HUDEP-2 (cell line): ENCODE data around the gene UIMC1.
A peak's percentile ranks its signal among the peaks of the same experiment; 100 is the strongest.
"Not testable (repeated sequence)": the region's sequence is repeated elsewhere in the genome, so short reads cannot be mapped to it uniquely, and the experiment has no call there.

ENCODE experiments used
- DNase-seq, 76 experiments: peaks; one replicate each; lab custom pipeline; 2025; ENCODE audit not compliant: unreplicated experiment in 76 of 76; lab: John Stamatoyannopoulos, UW

Gene UIMC1

GRCh38 chr5:176873541-176874172, 132.9 kb downstream of the UIMC1 start:
- no peak for DNase-seq

- not testable (repeated sequence) for DNase-seq
Measured at GRCh38 chr5:176873011-176873410, 133.6 kb downstream of the UIMC1 start.

- not testable (repeated sequence) for DNase-seq
Measured at GRCh38 chr5:176872586-176872985, 134.0 kb downstream of the UIMC1 start.

GRCh38 chr5:176870644-176871043, 135.9 kb downstream of the UIMC1 start:
- not testable (repeated sequence) for DNase-seq

GRCh38 chr5:176870110-176870591, 136.4 kb downstream of the UIMC1 start:
- DNase-seq = peak in 44 of 76 experiments; percentile 1 to 62 (median 24)

GRCh38 chr5:176869501-176870109, 137.0 kb downstream of the UIMC1 start:
- no peak for DNase-seq

- no peak for DNase-seq
Measured at GRCh38 chr5:176868731-176869130, 137.8 kb downstream of the UIMC1 start.

GRCh38 chr5:176868126-176868525, 138.5 kb downstream of the UIMC1 start:
- DNase-seq = no peak

- DNase-seq = no peak
Measured at GRCh38 chr5:176866707-176867310, 139.8 kb downstream of the UIMC1 start.

- no peak for DNase-seq
Measured at GRCh38 chr5:176865964-176866363, 140.6 kb downstream of the UIMC1 start.

GRCh38 chr5:176864755-176865154, 141.8 kb downstream of the UIMC1 start:
- DNase-seq = no peak

GRCh38 chr5:176863765-176864098, 142.8 kb downstream of the UIMC1 start:
- no peak for DNase-seq

GRCh38 chr5:176863041-176863764, 143.4 kb downstream of the UIMC1 start:
- no peak for DNase-seq

GRCh38 chr5:176862330-176862995, 144.1 kb downstream of the UIMC1 start:
- no peak for DNase-seq

GRCh38 chr5:176861276-176861675, 145.3 kb downstream of the UIMC1 start:
- no peak for DNase-seq

- no peak for DNase-seq
Measured at GRCh38 chr5:176860381-176860780, 146.2 kb downstream of the UIMC1 start.

- no peak for DNase-seq
Measured at GRCh38 chr5:176859916-176860315, 146.7 kb downstream of the UIMC1 start.

GRCh38 chr5:176857894-176858273, 148.7 kb downstream of the UIMC1 start:
- no peak for DNase-seq

GRCh38 chr5:176857216-176857893, 149.2 kb downstream of the UIMC1 start:
- DNase-seq = no peak

GRCh38 chr5:176856746-176857145, 149.8 kb downstream of the UIMC1 start:
- no peak for DNase-seq
